Bronchial epithelial cell (primary cell): Measurements from ENCODE around the gene SRBD1. TPM values are rescaled to one million over a fixed set of nuclear protein-coding genes. Genes with fewer than 3 reads are reported as not detected.
"Not testable (repeated sequence)": the region's sequence is repeated elsewhere in the genome, so short reads cannot be mapped to it uniquely, and the experiment has no call there.

Source experiments
- DNase-seq: peaks from one replicate; pipeline ENCODE4 v3.0.0-alpha.2; 2010; ENCODE audit warnings: low read depth
- FAIRE-seq: peaks from 2 replicates; lab custom pipeline; 2011; peaks lifted over from hg19 to GRCh38; lab: Jason Lieb, UNC
- H3K27me3 ChIP-seq: 2 replicates; pipeline ENCODE4 v1.5.1; 2011; ENCODE audit warnings: low read length; ENCODE audit not compliant: control insufficient read depth, insufficient read depth
- H3K36me3 ChIP-seq: 2 replicates; pipeline ENCODE4 v1.5.1; 2011; ENCODE audit warnings: low read length; ENCODE audit not compliant: control insufficient read depth, insufficient read depth
- H3K4me3 ChIP-seq: 2 replicates; pipeline ENCODE4 v1.5.1; 2011; ENCODE audit warnings: mild to moderate bottlenecking, low read depth, low read length, control low read depth
- CTCF ChIP-seq: IDR thresholded peaks from 2 replicates; pipeline ENCODE4 v1.5.1; 2011; ENCODE audit warnings: mild to moderate bottlenecking, moderate library complexity, low read length, control low read depth, inconsistent platforms; ENCODE audit not compliant: insufficient read depth, severe bottlenecking
- total RNA-seq: library from RNA; depleted of rRNA; stranded (reverse); fragments of >200 nt; gene quantifications from 2 replicates; pipeline ENCODE4 v1.2.1, GENCODE V29; 2014

Gene SRBD1
- total RNA-seq, 1 donor from 2014 or later, result 12.9 TPM

DNA sequence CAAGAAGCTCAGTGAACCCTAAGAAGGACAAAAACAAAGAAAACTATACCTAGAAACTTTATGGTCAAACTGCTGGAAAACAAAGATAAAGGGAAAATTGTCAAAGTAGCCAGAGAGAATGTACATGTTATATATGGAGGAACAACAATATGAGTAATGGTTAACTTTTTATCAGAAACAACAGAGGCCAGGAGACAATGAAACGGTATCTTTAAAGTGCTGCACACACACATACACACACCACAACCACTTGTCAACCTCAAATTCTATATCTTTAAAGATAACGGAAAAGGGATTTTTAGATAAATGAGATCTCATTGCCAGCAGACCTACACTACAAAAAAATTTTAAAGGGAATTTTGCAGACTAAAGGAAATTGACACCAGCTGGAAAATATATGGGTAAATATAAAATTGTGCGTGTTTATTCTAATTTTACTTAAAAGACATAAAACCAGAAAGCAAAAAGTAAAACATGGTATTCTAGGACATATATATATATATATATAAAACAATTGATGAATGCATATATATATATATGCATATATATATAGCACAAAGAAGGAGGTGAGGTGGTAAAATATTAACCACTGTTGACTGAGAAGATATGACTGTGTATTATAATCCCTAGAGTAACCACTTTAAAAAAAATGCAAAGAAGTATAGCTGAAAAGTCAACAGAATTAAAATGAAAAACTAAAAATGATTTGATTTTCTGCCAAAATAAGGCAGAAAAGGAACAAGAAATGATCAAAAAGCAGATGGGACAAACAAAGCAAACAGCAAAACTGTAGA is 172.0 kb downstream of the SRBD1 start:
- no peak overlapping the region for H3K4me3 ChIP-seq
- FAIRE-seq, result no peak
- no peak for TF ChIP-seq CTCF

GRCh38 chr2:45436456-45436855 is 174.6 kb downstream of the SRBD1 start:
- DNase-seq, result no peak
- Histone ChIP-seq H3K36me3 (no peaks in the 10 kb centered on the region), H3K4me3 (no peak overlapping the region), H3K27me3 (no peaks in the 10 kb centered on the region)
- no peak for FAIRE-seq
- no peak for TF ChIP-seq CTCF

More for the DNA sequence above, 172.0 kb downstream of the SRBD1 start:
- DNase-seq, result no peak
- Histone ChIP-seq H3K27me3 (no peaks in the 10 kb centered on the region), H3K36me3 (no peaks in the 10 kb centered on the region)

DNA sequence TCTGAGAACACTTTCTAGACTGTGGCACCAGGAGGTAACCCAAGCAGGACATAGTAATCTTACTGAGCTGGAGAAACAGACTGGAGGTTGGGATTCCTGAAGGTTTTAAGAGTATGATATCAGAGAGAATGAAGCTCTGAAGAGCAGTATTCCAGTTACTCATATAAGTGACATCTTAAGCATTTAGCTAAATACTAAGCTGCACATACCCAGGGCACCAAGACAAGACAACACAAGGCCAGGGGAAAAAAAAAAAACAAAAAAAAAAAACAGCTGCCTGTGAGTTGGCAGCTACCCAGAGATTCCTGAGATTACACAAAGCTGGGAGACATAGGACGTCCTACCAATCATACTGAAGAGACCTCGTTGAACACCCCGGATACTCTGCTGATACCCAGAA is 175.8 kb downstream of the SRBD1 start:
- no peak for FAIRE-seq
- H3K36me3 ChIP-seq, result no peaks in the 10 kb centered on the region
- no peak overlapping the region for H3K4me3 ChIP-seq
- H3K27me3 ChIP-seq, result no peaks in the 10 kb centered on the region
- DNase-seq, result peak; percentile 77
- no peak for TF ChIP-seq CTCF

GRCh38 chr2:45433363-45433762 is 177.7 kb downstream of the SRBD1 start:
- Histone ChIP-seq H3K27me3 (no peaks in the 10 kb centered on the region), H3K4me3 (no peak overlapping the region), H3K36me3 (no peaks in the 10 kb centered on the region)
- no peak for TF ChIP-seq CTCF
- FAIRE-seq, result no peak
- DNase-seq, result no peak

DNA sequence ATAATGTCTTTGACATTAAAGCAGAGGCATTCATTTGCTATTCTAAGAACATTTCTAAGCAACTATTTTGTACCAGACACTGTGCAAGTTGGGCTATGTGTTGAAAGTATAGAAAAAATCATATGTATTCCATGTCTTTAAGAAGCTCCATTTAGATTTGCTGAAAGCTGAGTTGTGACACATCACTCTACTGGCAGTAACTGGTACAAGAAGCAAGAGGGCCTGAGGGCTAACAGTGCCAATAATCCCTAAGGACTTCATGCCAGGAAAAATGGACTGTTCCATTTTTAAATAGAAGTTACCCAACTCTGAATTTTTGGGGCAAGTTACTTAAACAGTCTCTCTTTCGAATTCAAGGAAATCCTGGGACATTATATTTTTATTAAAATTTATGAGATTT is 178.7 kb downstream of the SRBD1 start:
- no peak for TF ChIP-seq CTCF
- Histone ChIP-seq H3K4me3 (no peak overlapping the region), H3K36me3 (no peaks in the 10 kb centered on the region), H3K27me3 (no peaks in the 10 kb centered on the region)
- FAIRE-seq, result no peak
- peak; percentile 31 for DNase-seq

GRCh38 chr2:45426025-45426424 is 185.0 kb downstream of the SRBD1 start:
- not testable (repeated sequence) for DNase-seq, H3K36me3 ChIP-seq, FAIRE-seq

More at GRCh38 chr2:45426025-45426424, 185.0 kb downstream of the SRBD1 start:
- H3K27me3 ChIP-seq, H3K4me3 ChIP-seq: not testable (repeated sequence)
